ENCODE data around the gene MAGEB17.

DNA sequence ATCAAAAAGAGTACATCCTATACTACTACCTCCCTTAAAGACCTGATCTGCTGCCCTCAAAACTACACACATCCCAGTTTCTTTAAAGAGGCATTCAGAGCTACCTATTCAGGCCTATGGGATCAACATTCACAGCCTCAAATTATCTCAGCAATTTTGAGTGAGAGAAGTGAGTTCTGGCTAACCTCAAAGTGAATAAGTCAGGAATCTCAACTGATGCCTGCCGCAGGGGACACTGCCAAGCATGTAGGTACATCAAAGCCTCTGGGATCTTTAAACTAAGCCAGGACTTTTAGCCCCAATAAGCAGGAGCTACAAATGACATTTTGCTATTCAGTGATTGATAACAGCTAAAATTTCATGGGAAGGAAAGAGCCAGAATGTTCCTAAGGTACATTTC, 32.3 kb upstream of the MAGEB17 start:
- TF ChIP-seq POLR2AphosphoS5 (IDR thresholded peaks at IDR 0.05) (no peak), CTCF (IDR thresholded peaks at IDR 0.05) (no peak), POLR2A (IDR thresholded peaks at IDR 0.05) (no peak), EP300 (IDR thresholded peaks at IDR 0.05) (no peak)

Data from stomach (tissue), 4 donors.